HCT116 (cell line): ENCODE measurements around the gene KAZN. TPM values are rescaled to one million over a fixed set of nuclear protein-coding genes. Genes with fewer than 3 reads are reported as not detected.

ENCODE experiments used
- ATAC-seq: fragments of 200-7000 bp; cut with Tn5 transposase; 2 replicates; pipeline ENCODE4 v1.9.1; 2020; ENCODE audit warnings: mild to moderate bottlenecking, moderate library complexity
- BruUV-seq: library from RNA; stranded (reverse); fragments of 400-500 nt; replicated peaks from 2 replicates; lab custom pipeline; 2021; lab: Mats Ljungman, UMichigan
- CTCF ChIA-PET: fragments of 300-600 bp; sonication (Branson Sonifier 250); formaldehyde crosslinking; loops from one replicate; lab custom pipeline; 2021; ENCODE audit warnings: antibody characterized with exemption; lab: Charles Lee
- POLR2A ChIA-PET: fragments of 300-600, 350-600 bp; sonication (Branson Sonifier 250); formaldehyde crosslinking; loops from one replicate; lab custom pipeline; 2021; ENCODE audit warnings: antibody characterized with exemption; lab: Charles Lee
- RAD21 ChIA-PET, 2 experiments: fragments of 300-600 bp; sonication (Branson Sonifier 250); formaldehyde crosslinking; loops; one replicate each; lab custom pipeline; 2023; ENCODE audit warnings: low total read pairs in 2 of 2; ENCODE audit not compliant: uncharacterized antibody in 2 of 2, unreplicated experiment in 2 of 2, low non-redundant PET in 1 of 2; lab: Charles Lee
- DNase-seq: peaks from one replicate; pipeline ENCODE4 v3.0.0-alpha.2; 2010; ENCODE audit warnings: low read depth, low spot score
- H2AFZ ChIP-seq: fragments of 200-600 bp; shearing (Covaris generic), sonication (generic); 2 replicates; pipeline ENCODE4 v1.6.1; 2017; ENCODE audit warnings: low read depth, mixed run types, mixed read lengths, antibody characterized with exemption, low read length; ENCODE audit not compliant: poor library complexity, severe bottlenecking
- H3K27ac ChIP-seq: 2 replicates; pipeline ENCODE4 v1.5.1; 2012; ENCODE audit warnings: low read depth, low read length
- H3K27me3 ChIP-seq: fragments of 200-600 bp; sonication (generic); 2 replicates; pipeline ENCODE4 v1.6.1; 2016; ENCODE audit warnings: mixed run types, low read length, mixed read lengths; ENCODE audit not compliant: insufficient read depth
- H3K36me3 ChIP-seq, 2 experiments: fragments of 200-500 bp in 1 of 2; fragments of 200-600 bp in 1 of 2; sonication (Bioruptor generic) in 1 of 2; sonication (generic) in 1 of 2; 2 replicates each; pipeline versions ENCODE4 v1.5.1 to v1.6.1; 2014 to 2016; ENCODE audit warnings: low read length in 2 of 2, inconsistent platforms in 1 of 2, mixed read lengths in 1 of 2, mixed run types in 1 of 2; ENCODE audit not compliant: insufficient read depth in 2 of 2, control insufficient read depth in 1 of 2
- H3K4me1 ChIP-seq, 2 experiments: fragments of 200-600 bp in 1 of 2; sonication (generic) in 1 of 2; 2 replicates each; pipeline versions ENCODE4 v1.5.1 to v1.6.1; 2012 to 2017; ENCODE audit warnings: low read length in 2 of 2, inconsistent platforms in 1 of 2, mild to moderate bottlenecking in 1 of 2, mixed read lengths in 1 of 2, mixed run types in 1 of 2, moderate library complexity in 1 of 2; ENCODE audit not compliant: insufficient read depth in 2 of 2, control insufficient read depth in 1 of 2
- H3K4me2 ChIP-seq: fragments of 200-600 bp; sonication (generic); 2 replicates; pipeline ENCODE4 v1.6.1; 2017; ENCODE audit warnings: mixed run types, low read length, mixed read lengths
- H3K4me3 ChIP-seq, 2 experiments: fragments of 200-600 bp in 1 of 2; sonication (generic) in 1 of 2; replicated peaks in 1 of 2; 2 replicates each; pipeline ENCODE4 v1.5.1; 2011 to 2016; ENCODE audit warnings: low read length in 2 of 2, control low read depth in 1 of 2, low read depth in 1 of 2, mild to moderate bottlenecking in 1 of 2, mixed read lengths in 1 of 2, mixed run types in 1 of 2
- H3K79me2 ChIP-seq: fragments of 200-600 bp; sonication (generic); 2 replicates; pipeline ENCODE4 v1.6.1; 2017; ENCODE audit warnings: mild to moderate bottlenecking, mixed run types, low read length, moderate library complexity, mixed read lengths; ENCODE audit not compliant: insufficient read depth
- H3K9ac ChIP-seq: fragments of 200-600 bp; sonication (generic); 2 replicates; pipeline ENCODE4 v1.6.1; 2016; ENCODE audit warnings: low read length, mixed read lengths
- H3K9me2 ChIP-seq: fragments of 200-600 bp; sonication (generic), shearing (Covaris generic); 2 replicates; pipeline ENCODE4 v1.6.1; 2017; ENCODE audit warnings: mixed run types, mild to moderate bottlenecking, moderate library complexity; ENCODE audit not compliant: insufficient read depth
- H3K9me3 ChIP-seq, 2 experiments: fragments of 200-500 bp in 1 of 2; fragments of 200-600 bp in 1 of 2; sonication (Bioruptor generic) in 1 of 2; sonication (generic) in 1 of 2; 2 replicates each; pipeline ENCODE4 v1.6.1; 2014 to 2017; ENCODE audit warnings: low read length in 2 of 2, mixed read lengths in 2 of 2, inconsistent platforms in 1 of 2, low read depth in 1 of 2, mild to moderate bottlenecking in 1 of 2, mixed run types in 1 of 2, moderate library complexity in 1 of 2; ENCODE audit not compliant: control insufficient read depth in 1 of 2, insufficient read depth in 1 of 2
- H4K20me1 ChIP-seq: fragments of 200-600 bp; sonication (generic), shearing (Covaris generic); 2 replicates; pipeline ENCODE4 v1.6.1; 2017; ENCODE audit warnings: mixed run types, mild to moderate bottlenecking, moderate library complexity; ENCODE audit not compliant: insufficient read depth
- CEBPB ChIP-seq: IDR thresholded peaks from 2 replicates; pipeline ENCODE4 v1.6.1; 2012; ENCODE audit warnings: low read depth
- EGR1 ChIP-seq: IDR thresholded peaks from 2 replicates; pipeline ENCODE4 v1.6.1; 2012; ENCODE audit warnings: low read depth
- EZH2 ChIP-seq: fragments of 200-600 bp; sonication (generic); IDR thresholded peaks from 2 replicates; pipeline ENCODE4 v1.6.1; 2017; ENCODE audit warnings: antibody characterized with exemption, mixed run types
- EZH2phosphoT487 ChIP-seq: fragments of 200-600 bp; IDR thresholded peaks from 2 replicates; pipeline ENCODE4 v1.6.1; 2018; ENCODE audit warnings: antibody characterized with exemption, borderline replicate concordance
- JUND ChIP-seq: IDR thresholded peaks from 2 replicates; pipeline ENCODE4 v1.6.1; 2012
- POLR2A ChIP-seq: IDR thresholded peaks from 2 replicates; pipeline ENCODE4 v1.7.0; 2011; ENCODE audit warnings: borderline replicate concordance; ENCODE audit not compliant: insufficient read depth, insufficient read length; ENCODE audit errors: extremely low read depth
- RAD21 ChIP-seq: IDR thresholded peaks from 2 replicates; pipeline ENCODE4 v1.6.1; 2012; ENCODE audit warnings: low read depth, mild to moderate bottlenecking
- SIN3A ChIP-seq: IDR thresholded peaks from 2 replicates; pipeline ENCODE4 v1.6.1; 2012; ENCODE audit warnings: low read depth
- TCF7L2 ChIP-seq: IDR thresholded peaks from 2 replicates; pipeline ENCODE4 v1.7.0; 2011; ENCODE audit warnings: borderline replicate concordance, inconsistent platforms; ENCODE audit not compliant: insufficient read depth, insufficient read length; ENCODE audit errors: extremely low read depth
- ZFX ChIP-seq: fragments of 450-650 bp; IDR thresholded peaks from 2 replicates; pipeline ENCODE4 v1.6.1; 2017
- ZNF274 ChIP-seq: fragments of 200-500 bp; sonication (Bioruptor generic); IDR thresholded peaks from 2 replicates; pipeline ENCODE4 v1.6.1; 2014; ENCODE audit warnings: mild to moderate bottlenecking, low read depth, low read length, inconsistent platforms
- intact Hi-C: fragments of 100-400 bp; cut with micrococcal nuclease; formaldehyde crosslinking; loops from 2 replicates; pipeline ENCODE4 v1.10.0; 2022
- total RNA-seq: library from RNA; stranded (reverse); gene quantifications from one replicate; pipeline ENCODE4 v1.2.1, GENCODE V29; 2021; ENCODE audit not compliant: unreplicated experiment
- TF ChIP-seq, protein P1 (sequence below): IDR thresholded peaks from 2 replicates; pipeline ENCODE4 v1.6.1; 2012
- TF ChIP-seq, protein P2 (sequence below): IDR thresholded peaks from 2 replicates; pipeline ENCODE4 v1.6.1; 2012

The KAZN gene
- total RNA-seq, 1 experiment from 2014 or later: 13.4 TPM

DNA sequence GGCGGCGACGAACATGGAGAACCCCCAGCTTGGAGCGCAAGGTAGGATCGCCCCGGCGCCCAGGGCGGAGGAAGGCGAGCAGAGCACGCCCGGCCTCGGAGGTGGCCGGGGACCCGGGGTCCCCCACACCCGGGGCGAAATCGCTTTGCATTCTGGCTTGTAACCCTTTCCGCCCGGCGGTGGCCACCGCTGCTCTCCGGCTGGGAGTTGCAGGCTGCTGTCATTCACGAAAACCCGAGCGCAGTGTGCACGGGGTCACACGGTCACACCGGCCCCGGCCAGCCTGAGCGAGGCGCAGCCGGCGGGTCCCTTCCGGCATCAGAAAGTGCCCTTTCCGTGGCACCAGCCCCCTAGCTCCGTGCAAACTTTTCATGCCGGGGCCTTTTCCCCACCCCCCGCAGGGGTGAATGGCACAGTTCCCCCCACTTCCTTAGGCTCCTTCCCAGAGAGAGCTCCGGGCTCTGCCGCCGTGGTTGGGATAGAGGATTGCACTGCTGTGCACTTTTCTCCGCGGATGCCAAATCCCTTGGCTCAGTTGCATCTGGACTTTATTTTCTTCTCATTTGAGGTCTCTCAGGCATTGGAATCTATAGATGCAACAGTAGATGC lies 802 bp downstream of the KAZN start:
- Histone ChIP-seq H2AFZ (no peak overlapping the region), H3K27me3 (peaks cover 36% of the 10 kb centered on the region), H3K79me2 (no peaks in the 10 kb centered on the region), H3K4me2 (no peak overlapping the region), H3K36me3 (no peaks in the 10 kb centered on the region), H3K4me3 (no peak overlapping the region), H3K9me2 (no peaks in the 10 kb centered on the region), H3K27ac (no peak overlapping the region), H3K9ac (no peak overlapping the region), H4K20me1 (no peaks in the 10 kb centered on the region), H3K4me1 (no peaks in the 10 kb centered on the region), H3K9me3 (no peaks in the 10 kb centered on the region)
- POLR2A ChIA-PET: no interaction called here
- DNase-seq (no peak), ATAC-seq (no peak)
- no TSS peak for BruUV-seq
- TF ChIP-seq, protein P1, sequence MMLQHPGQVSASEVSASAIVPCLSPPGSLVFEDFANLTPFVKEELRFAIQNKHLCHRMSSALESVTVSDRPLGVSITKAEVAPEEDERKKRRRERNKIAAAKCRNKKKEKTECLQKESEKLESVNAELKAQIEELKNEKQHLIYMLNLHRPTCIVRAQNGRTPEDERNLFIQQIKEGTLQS: no peak
- intact Hi-C loops: no loop called here
- RAD21 ChIA-PET: no interaction called here
- CTCF ChIA-PET: no interaction called here

DNA sequence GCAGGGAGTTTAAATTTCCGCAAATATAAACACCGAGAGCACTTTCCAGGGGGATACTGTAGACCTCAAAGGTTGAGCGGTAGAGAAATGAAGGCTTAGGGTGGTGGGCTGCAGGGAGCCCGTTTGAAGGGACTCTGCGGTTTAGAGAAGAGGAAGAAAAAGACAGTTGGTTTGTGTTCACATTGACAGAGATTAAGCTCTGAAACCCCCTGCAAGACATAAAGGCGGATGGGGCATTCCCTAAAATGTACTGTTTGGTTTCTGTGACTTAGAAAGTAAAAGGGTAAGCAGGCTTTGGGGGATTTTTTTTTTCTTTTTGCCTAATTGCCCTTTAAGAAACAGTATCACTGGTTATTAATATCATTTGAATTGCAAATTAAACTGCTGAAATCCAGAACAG lies 1.3 kb downstream of the KAZN start:
- no peaks in the 10 kb centered on the region for H3K36me3 ChIP-seq
- H3K4me1 ChIP-seq: no peaks in the 10 kb centered on the region
- TF ChIP-seq EGR1 (no peak), SIN3A (no peak), ZNF274 (no peak), EZH2 (no peak), ZFX (no peak), EZH2phosphoT487 (no peak), RAD21 (no peak), CEBPB (no peak), JUND (no peak), TCF7L2 (no peak), POLR2A (no peak)
- TF ChIP-seq, protein P1: no peak
- TF ChIP-seq, protein P2, sequence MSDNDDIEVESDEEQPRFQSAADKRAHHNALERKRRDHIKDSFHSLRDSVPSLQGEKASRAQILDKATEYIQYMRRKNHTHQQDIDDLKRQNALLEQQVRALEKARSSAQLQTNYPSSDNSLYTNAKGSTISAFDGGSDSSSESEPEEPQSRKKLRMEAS: no peak
- no peak overlapping the region for H2AFZ ChIP-seq
- H3K4me3 ChIP-seq: no peak overlapping the region
- ATAC-seq (no peak), DNase-seq (no peak)
- no peaks in the 10 kb centered on the region for H3K79me2 ChIP-seq
- ChIA-PET RAD21 (no interaction called here), POLR2A (no interaction called here), CTCF (no interaction called here)
- no peak overlapping the region for H3K9ac ChIP-seq
- intact Hi-C loops: no loop called here
- peaks cover 41% of the 10 kb centered on the region for H3K27me3 ChIP-seq
- BruUV-seq: no TSS peak
- H4K20me1 ChIP-seq: no peaks in the 10 kb centered on the region
- no peaks in the 10 kb centered on the region for H3K9me2 ChIP-seq
- H3K27ac ChIP-seq: no peak overlapping the region
- no peak overlapping the region for H3K4me2 ChIP-seq
- H3K9me3 ChIP-seq: no peaks in the 10 kb centered on the region
